ENCODE results near the gene PCDHA2.
"Not testable (repeated sequence)": the region's sequence is repeated elsewhere in the genome, so short reads cannot be mapped to it uniquely, and the experiment has no call there.

The PCDHA2 gene

DNA sequence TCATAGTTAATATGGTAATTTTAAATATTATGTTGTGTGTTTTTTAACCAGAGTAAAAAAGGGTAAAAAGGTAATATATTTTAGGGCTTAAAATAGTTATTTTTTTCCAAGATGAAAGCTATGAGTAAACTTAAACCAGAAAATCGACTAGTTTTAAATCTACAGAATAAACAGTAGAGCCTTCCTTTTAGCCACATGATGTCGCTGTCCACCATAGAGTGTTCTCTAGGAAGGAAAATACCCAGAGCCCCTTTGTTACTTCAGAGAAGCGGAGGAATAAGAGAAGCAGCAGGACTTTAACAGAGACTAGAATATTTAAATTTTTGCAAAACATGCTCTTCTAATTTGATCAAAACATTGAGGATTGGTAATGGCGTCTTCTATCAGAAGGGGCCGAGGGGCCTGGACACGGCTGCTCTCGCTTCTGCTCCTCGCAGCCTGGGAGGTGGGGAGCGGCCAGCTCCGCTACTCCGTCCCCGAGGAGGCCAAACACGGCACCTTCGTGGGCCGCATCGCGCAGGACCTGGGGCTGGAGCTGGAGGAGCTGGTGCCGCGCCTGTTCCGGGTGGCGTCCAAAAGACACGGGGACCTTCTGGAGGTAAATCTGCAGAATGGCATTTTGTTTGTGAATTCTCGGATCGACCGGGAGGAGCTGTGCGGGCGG is at the start of gene PCDHA2:
Gene PCDHA2 (plus strand): TSS at position 258 of the 664 bp plus-strand sequence.
- DNase-seq = no peak

DNA sequence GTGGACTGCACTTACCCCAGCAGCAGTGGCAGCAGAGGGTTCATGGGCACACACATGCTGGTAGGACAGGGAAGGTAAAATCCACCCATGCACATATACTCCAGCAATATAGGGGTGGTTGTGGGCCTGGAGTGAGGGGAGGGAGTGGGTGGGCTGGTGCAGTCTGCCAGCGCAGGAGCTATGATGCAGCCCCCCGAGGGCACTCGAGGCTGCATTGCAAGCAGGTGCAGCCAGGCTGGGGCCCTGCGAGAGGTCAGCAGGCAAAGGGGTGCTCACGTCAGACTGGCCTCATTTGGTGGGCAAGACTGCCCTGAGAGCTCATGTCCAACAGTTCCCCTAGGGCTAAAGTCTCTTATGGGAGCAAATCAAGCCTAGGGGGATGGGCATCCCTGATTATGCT is 41.1 kb upstream of the PCDHA2 start:
- no peak for DNase-seq

DNA sequence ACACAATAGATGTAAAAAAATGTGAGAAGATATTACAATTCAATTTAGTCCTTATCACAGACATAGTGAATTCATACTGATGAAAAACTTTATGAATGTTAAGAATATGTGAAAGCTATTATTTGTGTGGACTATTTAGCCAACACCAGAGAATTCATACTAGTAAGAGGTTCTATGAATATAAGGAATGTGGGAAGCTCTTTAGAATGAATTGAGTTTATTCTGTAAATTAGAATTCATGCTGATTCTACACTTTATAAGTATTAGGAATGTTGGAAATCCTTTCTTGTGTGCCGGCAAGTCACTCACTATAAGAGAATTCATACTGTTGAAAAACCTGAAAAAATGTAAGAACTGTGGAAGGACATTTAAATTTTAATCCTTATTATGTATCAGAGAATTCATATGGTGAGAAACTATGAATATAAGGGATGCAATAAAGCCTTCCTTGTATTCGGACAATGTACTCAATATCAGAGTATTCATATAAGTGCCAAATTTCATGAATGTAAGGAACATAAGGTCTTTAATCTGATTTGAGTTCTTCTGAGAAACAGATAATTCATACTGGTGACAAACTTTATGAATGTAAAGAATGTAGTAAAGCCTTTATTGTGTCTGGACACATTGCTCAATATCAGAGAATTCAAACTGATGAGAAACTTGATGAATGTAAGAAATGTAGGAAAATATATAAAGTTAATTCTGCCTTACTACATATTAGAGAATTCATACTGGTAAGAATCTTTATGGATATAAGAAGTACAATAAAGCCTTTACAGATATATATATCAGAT is 30.3 kb upstream of the PCDHA2 start:
- DNase-seq = no peak

DNA sequence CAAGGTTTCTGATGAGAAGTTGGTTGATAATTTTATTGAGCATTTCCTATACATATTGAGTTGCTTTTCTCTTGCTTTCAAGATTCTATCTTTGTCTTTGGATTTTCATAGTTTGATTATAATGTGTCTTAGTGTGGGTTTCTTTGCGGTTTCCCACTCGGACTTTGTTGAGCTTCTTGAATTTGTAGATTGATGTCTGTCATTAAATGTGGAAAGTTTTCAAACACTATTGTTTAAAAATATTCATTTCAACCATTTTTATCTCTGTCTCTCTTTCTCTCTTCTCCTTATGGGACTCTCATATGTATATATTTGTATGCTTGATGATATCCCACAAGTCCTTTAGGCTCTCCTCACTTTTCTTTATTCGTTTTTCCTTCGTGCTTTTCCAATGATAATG is 27.2 kb upstream of the PCDHA2 start:
- no peak for DNase-seq

DNA sequence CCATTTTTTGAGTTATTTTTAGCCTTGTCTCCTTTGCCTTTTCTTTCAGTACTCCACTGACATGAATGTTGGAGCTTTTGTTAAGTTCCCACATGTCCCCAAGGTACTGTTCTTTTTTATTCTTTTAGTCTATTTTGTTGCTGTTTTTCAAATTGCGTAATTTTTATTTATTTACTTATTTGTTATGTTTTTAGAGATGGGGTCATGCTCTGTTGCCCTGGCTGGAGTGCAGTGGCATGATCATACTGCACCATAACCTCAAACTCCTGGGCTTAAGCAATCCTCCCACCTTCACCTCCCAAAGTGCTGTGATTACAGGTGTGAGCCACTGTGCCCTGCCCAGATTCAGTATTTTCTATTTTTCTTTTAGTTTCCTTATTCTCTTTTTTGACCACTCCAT is 14.1 kb upstream of the PCDHA2 start:
- no peak for DNase-seq

DNA sequence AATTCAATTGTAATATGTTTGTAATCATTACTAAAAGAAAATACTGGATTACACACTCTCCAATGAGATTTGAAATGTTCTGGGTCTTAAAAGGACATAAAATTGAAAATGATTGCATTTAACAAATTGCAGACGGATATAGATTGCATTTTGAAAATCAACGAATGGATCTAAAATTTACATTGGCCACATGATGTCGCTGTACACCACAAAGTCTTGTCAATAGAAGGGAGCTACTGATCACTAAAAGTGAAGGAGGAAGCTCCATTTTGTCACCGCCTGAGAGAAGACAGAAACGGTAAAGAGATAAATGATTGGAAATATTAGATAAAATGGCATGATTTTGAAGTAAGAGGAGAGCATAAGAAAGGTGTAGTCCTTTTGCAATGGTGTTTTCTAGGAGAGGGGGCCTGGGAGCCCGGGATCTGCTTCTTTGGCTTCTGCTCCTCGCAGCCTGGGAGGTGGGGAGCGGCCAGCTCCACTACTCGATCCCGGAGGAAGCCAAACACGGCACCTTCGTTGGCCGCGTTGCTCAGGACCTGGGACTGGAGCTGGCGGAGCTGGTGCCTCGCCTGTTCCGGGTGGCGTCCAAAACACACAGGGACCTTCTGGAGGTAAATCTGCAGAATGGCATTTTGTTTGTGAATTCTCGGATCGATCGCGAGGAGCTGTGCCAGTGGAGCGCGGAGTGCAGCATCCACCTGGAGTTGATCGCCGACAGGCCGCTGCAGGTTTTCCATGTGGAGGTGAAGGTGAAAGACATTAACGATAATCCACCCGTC is 8.6 kb upstream of the PCDHA2 start, which contains the start of gene PCDHA1:
Gene PCDHA1 (plus strand): TSS at position 236 of the 782 bp plus-strand sequence.
- DNase-seq = no peak

DNA sequence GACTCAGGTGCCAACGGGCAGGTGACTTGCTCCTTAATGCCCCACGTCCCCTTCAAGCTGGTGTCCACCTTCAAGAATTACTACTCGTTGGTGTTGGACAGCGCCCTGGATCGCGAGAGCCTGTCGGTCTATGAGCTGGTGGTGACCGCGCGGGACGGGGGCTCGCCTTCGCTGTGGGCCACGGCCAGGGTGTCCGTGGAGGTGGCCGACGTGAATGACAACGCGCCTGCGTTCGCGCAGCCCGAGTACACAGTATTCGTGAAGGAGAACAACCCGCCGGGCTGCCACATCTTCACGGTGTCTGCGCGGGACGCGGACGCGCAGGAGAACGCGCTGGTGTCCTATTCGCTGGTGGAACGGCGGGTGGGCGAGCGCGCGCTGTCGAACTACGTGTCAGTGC is 7.2 kb upstream of the PCDHA2 start:
- not testable (repeated sequence) for DNase-seq

DNA sequence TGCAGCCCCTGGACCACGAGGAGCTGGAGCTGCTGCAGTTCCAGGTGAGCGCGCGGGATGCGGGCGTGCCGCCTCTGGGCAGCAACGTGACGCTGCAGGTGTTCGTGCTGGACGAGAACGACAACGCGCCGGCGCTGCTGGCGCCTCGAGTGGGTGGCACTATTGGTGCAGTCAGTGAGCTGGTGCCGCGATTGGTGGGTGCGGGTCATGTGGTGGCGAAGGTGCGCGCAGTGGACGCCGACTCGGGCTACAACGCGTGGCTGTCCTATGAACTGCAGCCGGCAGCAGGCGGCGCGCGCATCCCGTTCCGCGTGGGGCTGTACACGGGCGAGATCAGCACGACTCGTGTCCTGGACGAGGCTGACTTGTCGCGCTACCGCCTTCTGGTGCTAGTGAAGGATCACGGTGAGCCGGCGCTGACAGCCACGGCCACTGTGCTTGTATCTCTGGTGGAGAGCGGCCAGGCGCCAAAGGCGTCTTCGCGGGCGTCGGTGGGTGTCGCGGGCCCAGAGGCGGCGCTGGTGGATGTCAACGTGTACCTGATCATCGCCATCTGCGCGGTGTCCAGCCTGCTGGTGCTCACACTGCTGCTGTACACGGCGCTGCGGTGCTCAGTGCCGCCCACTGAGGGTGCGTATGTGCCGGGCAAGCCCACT is 6.7 kb upstream of the PCDHA2 start:
- not testable (repeated sequence) for DNase-seq

DNA sequence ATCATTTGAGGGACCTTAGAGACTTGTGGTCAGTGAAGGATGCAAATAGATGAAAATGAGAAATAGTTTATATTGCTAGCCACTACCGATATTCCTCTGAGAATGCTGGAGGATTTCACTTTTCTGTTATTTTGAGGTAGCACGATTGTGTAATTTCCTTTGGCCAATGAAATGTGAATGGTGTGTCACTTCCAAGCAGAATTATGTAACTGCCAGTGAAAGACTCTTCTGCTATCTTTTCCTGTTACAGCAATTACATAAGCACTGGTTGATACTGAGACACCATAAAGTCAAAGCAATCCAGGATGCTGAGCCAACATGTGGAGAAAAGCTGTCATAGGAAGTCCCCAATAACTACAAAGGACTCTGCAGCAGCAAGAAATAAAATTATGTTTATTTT is 3.6 kb upstream of the PCDHA2 start:
- no peak for DNase-seq

DNA sequence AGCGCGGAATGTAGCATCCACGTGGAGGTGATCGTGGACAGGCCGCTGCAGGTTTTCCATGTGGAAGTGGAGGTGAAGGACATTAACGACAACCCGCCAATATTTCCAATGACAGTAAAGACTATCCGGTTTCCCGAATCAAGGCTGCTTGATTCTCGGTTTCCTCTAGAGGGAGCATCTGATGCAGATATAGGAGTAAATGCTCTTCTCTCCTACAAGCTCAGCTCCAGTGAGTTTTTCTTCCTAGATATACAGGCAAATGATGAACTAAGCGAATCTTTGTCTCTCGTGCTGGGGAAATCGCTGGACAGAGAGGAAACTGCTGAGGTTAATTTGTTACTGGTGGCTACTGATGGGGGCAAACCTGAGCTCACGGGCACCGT is 598 bp downstream of the PCDHA2 start:
- DNase-seq = no peak

DNA sequence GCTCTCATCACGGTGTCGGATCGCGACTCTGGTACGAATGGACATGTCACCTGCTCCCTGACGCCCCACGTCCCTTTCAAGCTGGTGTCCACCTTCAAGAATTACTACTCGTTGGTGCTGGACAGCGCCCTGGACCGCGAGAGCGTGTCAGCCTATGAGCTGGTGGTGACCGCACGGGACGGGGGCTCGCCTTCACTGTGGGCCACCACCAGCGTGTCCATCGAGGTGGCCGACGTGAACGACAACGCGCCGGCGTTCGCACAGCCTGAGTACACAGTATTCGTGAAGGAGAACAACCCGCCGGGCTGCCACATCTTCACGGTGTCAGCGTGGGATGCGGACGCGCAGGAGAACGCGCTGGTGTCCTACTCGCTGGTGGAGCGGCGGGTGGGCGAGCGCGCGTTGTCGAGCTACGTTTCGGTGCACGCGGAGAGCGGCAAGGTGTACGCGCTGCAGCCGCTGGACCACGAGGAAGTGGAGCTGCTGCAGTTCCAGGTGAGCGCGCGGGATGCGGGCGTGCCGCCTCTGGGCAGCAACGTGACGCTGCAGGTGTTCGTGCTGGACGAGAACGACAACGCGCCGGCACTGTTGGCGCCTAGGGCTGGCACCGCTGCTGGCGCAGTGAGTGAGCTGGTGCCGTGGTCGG is 1.5 kb downstream of the PCDHA2 start:
- DNase-seq = not testable (repeated sequence)

DNA sequence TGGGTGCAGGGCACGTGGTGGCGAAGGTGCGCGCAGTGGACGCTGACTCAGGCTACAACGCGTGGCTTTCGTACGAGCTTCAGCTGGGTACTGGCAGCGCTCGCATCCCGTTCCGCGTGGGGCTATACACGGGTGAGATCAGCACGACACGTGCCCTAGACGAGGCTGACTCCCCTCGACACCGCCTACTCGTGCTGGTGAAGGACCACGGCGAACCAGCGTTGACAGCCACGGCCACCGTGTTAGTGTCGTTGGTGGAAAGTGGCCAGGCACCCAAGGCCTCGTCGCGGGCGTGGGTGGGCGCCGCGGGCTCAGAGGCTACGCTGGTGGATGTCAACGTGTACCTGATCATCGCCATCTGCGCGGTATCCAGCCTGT is 2.1 kb downstream of the PCDHA2 start:
- DNase-seq = no peak

DNA sequence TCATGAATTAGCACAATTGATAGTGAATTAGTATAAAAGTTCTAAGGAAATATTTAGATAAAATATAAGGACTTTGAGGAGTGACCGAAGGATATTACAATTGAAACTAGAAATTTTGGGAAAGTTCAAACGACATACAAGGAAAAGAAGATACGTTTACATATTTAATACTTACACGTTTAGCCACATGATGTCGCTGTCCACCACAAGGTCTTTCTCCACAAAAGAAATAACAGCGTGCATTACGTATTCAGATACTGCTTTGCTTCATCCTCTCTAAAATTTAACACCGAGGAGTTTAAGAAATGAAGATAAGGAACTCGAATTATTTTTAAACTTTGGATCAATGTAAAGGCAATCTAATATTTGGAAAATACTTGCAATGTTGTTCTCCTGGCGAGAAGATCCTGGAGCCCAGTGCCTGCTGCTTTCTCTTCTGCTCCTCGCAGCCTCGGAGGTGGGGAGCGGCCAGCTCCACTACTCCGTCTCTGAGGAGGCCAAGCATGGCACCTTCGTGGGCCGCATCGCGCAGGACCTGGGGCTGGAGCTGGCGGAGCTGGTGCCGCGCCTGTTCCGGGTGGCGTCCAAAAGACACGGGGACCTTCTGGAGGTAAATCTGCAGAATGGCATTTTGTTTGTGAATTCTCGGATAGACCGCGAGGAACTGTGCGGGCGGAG is 6.3 kb downstream of the PCDHA2 start, which contains the start of gene PCDHA3:
Gene PCDHA3 (plus strand): TSS at position 242 of the 678 bp plus-strand sequence.
- no peak for DNase-seq

DNA sequence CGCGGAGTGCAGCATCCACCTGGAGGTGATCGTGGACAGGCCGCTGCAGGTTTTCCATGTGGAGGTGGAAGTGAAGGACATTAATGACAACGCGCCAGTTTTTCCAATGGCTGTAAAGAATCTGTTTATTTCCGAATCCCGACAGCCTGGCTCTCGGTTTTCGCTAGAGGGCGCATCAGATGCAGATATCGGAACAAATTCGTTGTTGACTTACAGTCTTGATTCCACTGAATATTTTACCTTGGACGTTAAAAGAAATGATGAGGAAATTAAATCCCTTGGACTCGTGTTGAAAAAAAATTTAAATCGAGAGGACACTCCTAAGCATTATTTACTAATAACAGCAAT is 6.8 kb downstream of the PCDHA2 start:
- no peak for DNase-seq

DNA sequence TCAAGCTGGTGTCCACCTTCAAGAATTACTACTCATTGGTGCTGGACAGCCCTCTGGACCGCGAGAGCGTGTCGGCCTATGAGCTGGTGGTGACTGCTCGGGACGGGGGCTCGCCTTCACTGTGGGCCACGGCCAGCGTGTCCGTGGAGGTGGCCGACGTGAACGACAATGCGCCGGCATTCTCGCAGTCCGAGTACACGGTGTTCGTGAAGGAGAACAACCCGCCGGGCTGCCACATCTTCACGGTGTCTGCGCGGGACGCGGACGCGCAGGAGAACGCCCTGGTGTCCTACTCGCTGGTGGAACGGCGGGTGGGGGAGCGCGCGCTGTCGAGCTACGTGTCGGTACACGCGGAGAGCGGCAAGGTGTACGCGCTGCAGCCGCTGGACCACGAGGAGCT is 7.7 kb downstream of the PCDHA2 start:
- not testable (repeated sequence) for DNase-seq

DNA sequence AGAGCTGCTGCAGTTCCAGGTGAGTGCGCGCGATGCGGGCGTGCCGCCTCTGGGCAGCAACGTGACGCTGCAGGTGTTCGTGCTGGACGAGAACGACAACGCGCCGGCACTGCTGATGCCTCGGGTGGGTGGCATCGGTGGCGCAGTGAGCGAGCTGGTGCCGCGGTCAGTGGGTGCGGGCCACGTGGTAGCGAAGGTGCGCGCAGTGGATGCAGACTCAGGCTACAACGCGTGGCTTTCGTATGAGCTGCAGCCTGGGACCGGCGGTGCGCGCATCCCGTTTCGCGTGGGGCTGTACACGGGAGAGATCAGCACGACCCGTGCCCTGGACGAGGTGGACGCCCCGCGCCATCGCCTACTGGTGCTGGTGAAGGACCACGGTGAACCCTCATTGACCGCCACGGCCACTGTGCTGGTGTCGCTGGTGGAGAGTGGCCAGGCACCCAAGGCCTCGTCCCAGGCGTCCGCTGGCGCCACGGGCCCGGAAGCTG is 8.2 kb downstream of the PCDHA2 start:
- no peak for DNase-seq

DNA sequence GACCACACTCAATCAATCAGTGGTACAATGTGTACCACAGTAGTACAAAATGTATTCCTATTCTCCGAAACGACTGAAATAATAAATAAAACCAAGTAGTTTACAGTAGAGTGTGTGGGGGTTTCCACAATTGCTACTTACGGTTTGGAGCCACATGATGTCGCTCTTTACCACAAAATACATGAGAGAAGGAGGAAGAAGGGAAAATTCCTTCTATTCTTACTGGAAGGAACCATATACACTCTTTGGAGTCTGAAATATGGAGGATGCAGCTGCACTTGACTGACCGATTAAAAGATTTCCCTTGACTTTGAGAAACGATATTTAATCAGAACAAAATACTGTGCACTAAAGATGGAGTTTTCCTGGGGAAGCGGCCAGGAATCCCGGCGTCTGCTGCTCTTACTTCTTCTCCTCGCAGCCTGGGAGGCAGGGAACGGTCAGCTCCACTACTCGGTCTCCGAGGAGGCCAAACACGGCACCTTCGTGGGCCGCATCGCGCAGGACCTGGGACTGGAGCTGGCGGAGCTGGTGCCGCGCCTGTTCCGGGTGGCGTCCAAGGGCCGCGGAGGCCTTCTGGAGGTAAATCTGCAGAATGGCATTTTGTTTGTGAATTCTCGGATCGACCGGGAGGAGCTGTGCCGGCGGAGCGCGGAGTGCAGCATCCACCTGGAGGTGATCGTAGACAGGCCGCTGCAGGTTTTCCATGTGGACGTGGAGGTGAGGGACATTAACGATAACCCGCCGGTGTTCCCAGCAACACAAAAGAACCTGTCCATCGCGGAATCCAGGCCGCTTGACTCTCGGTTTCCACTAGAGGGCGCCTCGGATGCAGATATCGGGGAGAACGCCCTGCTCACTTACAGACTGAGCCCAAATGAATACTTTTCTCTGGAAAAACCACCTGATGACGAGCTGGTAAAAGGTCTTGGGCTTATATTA is 12.5 kb downstream of the PCDHA2 start, which contains the start of gene PCDHA4:
Gene PCDHA4 (plus strand): TSS at position 235 of the 942 bp plus-strand sequence.
- DNase-seq = peak; percentile 66

DNA sequence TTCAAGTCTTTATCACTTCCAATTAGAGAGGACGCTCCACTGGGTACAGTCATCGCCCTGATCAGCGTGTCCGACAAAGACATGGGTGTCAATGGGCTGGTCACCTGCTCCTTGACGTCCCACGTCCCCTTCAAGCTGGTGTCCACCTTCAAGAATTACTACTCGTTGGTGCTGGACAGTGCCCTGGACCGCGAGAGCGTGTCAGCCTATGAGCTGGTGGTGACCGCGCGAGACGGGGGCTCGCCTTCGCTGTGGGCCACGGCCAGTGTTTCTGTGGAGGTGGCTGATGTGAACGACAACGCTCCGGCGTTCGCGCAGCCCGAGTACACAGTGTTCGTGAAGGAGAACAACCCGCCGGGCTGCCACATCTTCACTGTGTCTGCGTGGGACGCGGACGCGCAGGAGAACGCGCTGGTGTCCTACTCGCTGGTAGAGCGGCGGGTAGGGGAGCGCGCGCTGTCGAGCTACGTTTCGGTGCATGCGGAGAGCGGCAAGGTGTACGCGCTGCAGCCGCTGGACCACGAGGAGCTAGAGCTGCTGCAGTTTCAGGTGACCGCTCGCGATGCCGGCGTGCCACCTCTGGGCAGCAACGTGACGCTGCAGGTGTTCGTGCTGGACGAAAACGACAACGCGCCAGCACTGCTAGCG is 13.7 kb downstream of the PCDHA2 start:
- not testable (repeated sequence) for DNase-seq

DNA sequence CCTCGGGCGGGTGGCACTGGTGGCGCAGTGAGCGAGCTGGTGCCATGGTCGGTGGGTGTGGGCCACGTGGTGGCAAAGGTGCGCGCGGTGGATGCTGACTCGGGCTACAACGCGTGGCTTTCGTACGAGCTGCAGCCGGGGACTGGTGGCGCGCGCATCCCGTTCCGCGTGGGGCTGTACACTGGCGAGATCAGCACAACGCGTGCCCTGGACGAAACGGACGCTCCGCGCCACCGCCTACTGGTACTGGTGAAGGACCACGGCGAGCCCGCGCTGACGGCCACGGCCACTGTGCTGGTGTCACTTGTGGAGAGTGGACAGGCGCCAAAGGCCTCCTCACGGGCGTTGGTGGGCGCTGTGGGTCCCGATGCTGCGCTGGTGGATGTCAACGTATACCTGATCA is 14.2 kb downstream of the PCDHA2 start:
- DNase-seq = no peak
